ENCODE measurements around the gene TYRO3. TPM values are rescaled to one million over a fixed set of nuclear protein-coding genes. Genes with fewer than 3 reads are reported as not detected.
A peak's percentile ranks its signal among the peaks of the same experiment; 100 is the strongest.

TYRO3 gene
- total and polyA plus RNA-seq, 3 donors from 2014 or later = 99.0 to 156 (median 107) TPM

GRCh38 chr15:41557673-41558399 is 1.2 kb upstream of the TYRO3 start:
- Histone ChIP-seq H3K27me3 (no peaks in the 10 kb centered on the region), H3K36me3 (ENCODE audit: low read depth, missing control alignments) (no peaks in the 10 kb centered on the region), H3K27ac (peak overlapping the region; percentile 66 to 90), H3K9me3 (no peaks in the 10 kb centered on the region), H3K4me1 (peaks cover 41% of the 10 kb centered on the region), H3K4me3 (peak overlapping the region; percentile 78 to 87)
- TF ChIP-seq CTCF (IDR thresholded peaks at IDR 0.05) (peak; percentile 82 to 90 (median 83)), POLR2A (IDR thresholded peaks at IDR 0.05) (no peak)
- intact Hi-C loops (cut with DNase I; ENCODE audit: low total_unique reads) = no loop called here
- peak; percentile 89 for DNase-seq
- WGBS, 2 donors = 6 to 9% methylated on average over 7 of the region's 7 CpGs

- TF ChIP-seq CTCF (IDR thresholded peaks at IDR 0.05) = no peak
- no peak for TF ChIP-seq POLR2A (IDR thresholded peaks at IDR 0.05)
- H3K36me3 ChIP-seq (ENCODE audit: low read depth, missing control alignments) = no peaks in the 10 kb centered on the region
- no peaks in the 10 kb centered on the region for H3K27me3 ChIP-seq
- intact Hi-C loops (cut with DNase I; ENCODE audit: low total_unique reads) = no loop called here
- no peak for DNase-seq
- WGBS, 2 donors = 0 to 2% methylated on average over 8 to 13 of the region's 60 CpGs
- H3K27ac ChIP-seq = peak overlapping the region; percentile 89 to 90
- no peaks in the 10 kb centered on the region for H3K9me3 ChIP-seq
- H3K4me3 ChIP-seq = peak overlapping the region; percentile 78 to 87
- peaks cover 56% of the 10 kb centered on the region for H3K4me1 ChIP-seq
Observed at GRCh38 chr15:41559239-41559782, 299 bp downstream of the TYRO3 start.

- Histone ChIP-seq H3K4me1 (peaks cover 68% of the 10 kb centered on the region), H3K4me3 (peak overlapping the region in 1 of 2 donors; percentile 78), H3K27me3 (no peaks in the 10 kb centered on the region), H3K36me3 (ENCODE audit: low read depth, missing control alignments) (no peaks in the 10 kb centered on the region), H3K27ac (peak overlapping the region; percentile 89 to 90), H3K9me3 (no peaks in the 10 kb centered on the region)
- no peak for DNase-seq
- intact Hi-C loops (cut with DNase I; ENCODE audit: low total_unique reads) = no loop called here
- WGBS, 2 donors = 39 to 43% methylated on average over 2 of the region's 2 CpGs
- TF ChIP-seq CTCF (IDR thresholded peaks at IDR 0.05) (no peak), POLR2A (IDR thresholded peaks at IDR 0.05) (no peak)
Observed at GRCh38 chr15:41560572-41560874, 1.5 kb downstream of the TYRO3 start.

- no peak overlapping the region for H3K4me3 ChIP-seq
- H3K27me3 ChIP-seq = no peaks in the 10 kb centered on the region
- H3K36me3 ChIP-seq (ENCODE audit: low read depth, missing control alignments) = no peaks in the 10 kb centered on the region
- H3K4me1 ChIP-seq = peaks cover 75% of the 10 kb centered on the region
- peak overlapping the region; percentile 89 to 90 for H3K27ac ChIP-seq
- H3K9me3 ChIP-seq = no peaks in the 10 kb centered on the region
- 72 to 82% methylated on average over 8 to 16 of the region's 16 CpGs for WGBS, 2 donors
- no peak for DNase-seq
- intact Hi-C loops (cut with DNase I; ENCODE audit: low total_unique reads) = no loop called here
- TF ChIP-seq POLR2A (IDR thresholded peaks at IDR 0.05) (no peak), CTCF (IDR thresholded peaks at IDR 0.05) (no peak)
Observed at GRCh38 chr15:41561104-41561776, 2.2 kb downstream of the TYRO3 start.

Measured in testis (tissue), 3 donors.